ENCODE measurements around the gene RBPJL.

- TF ChIP-seq CTCF (IDR thresholded peaks at IDR 0.05; ENCODE audit: poor library complexity), result no peak
- TF ChIP-seq EZH2phosphoT487 (IDR thresholded peaks at IDR 0.05; ENCODE audit: low read depth, severe bottlenecking, unreplicated experiment), result no peak
These were observed 41.5 kb downstream of the RBPJL start, which contains the start of gene SDC4 for GRCh38 chr20:45347936-45348778.
